NCI-H2081 treated with DMSO at 0.1 percent for 48 hours (cell line): ENCODE measurements around the gene RPN2.

ENCODE experiments used
- DNase-seq: peaks from one replicate; lab custom pipeline; 2025; lab: John Stamatoyannopoulos, UW

The RPN2 gene

GRCh38 chr20:37218976-37219375 is 39.8 kb downstream of the RPN2 start:
- no peak for DNase-seq

GRCh38 chr20:37219751-37220668 is 40.9 kb downstream of the RPN2 start:
- no peak for DNase-seq

- no peak for DNase-seq
These were observed 41.6 kb downstream of the RPN2 start for GRCh38 chr20:37220731-37221130.

GRCh38 chr20:37222086-37222485 is 43.0 kb downstream of the RPN2 start:
- no peak for DNase-seq

GRCh38 chr20:37223053-37223452 is 43.9 kb downstream of the RPN2 start:
- DNase-seq: no peak

- DNase-seq: no peak
These were observed 46.0 kb downstream of the RPN2 start for GRCh38 chr20:37225146-37225545.

GRCh38 chr20:37226889-37227288 is 47.8 kb downstream of the RPN2 start:
- DNase-seq: no peak

- DNase-seq: no peak
These were observed 49.0 kb downstream of the RPN2 start for GRCh38 chr20:37228082-37228481.

- no peak for DNase-seq
These were observed 49.5 kb downstream of the RPN2 start for GRCh38 chr20:37228656-37229055.

- DNase-seq: no peak
These were observed 50.2 kb downstream of the RPN2 start for GRCh38 chr20:37229357-37229756.

GRCh38 chr20:37230200-37230599 is 51.1 kb downstream of the RPN2 start:
- DNase-seq: no peak

GRCh38 chr20:37231947-37232630 is 53.0 kb downstream of the RPN2 start:
- no peak for DNase-seq

- DNase-seq: no peak
These were observed 54.6 kb downstream of the RPN2 start for GRCh38 chr20:37233548-37234253.

GRCh38 chr20:37234254-37234581 is 55.1 kb downstream of the RPN2 start:
- no peak for DNase-seq

- no peak for DNase-seq
These were observed 55.9 kb downstream of the RPN2 start for GRCh38 chr20:37235065-37235464.

GRCh38 chr20:37236462-37236861 is 57.3 kb downstream of the RPN2 start:
- no peak for DNase-seq

GRCh38 chr20:37237656-37238055 is 58.5 kb downstream of the RPN2 start:
- no peak for DNase-seq

- DNase-seq: no peak
These were observed 59.3 kb downstream of the RPN2 start for GRCh38 chr20:37238426-37238825.

- DNase-seq: no peak
These were observed 59.9 kb downstream of the RPN2 start for GRCh38 chr20:37238935-37239451.

- no peak for DNase-seq
These were observed 61.4 kb downstream of the RPN2 start for GRCh38 chr20:37240337-37241067.

GRCh38 chr20:37242503-37242902 is 63.4 kb downstream of the RPN2 start:
- DNase-seq: no peak
